Kidney epithelial cell (primary cell): ENCODE results near the gene KIF9. TPM values are rescaled to one million over a fixed set of nuclear protein-coding genes. Genes with fewer than 3 reads are reported as not detected.

Source experiments
- DNase-seq: peaks from one replicate; pipeline ENCODE4 v3.0.0-alpha.2; 2010; ENCODE audit warnings: low read depth
- H3K27me3 ChIP-seq: 2 replicates; pipeline ENCODE4 v1.6.0; 2011; ENCODE audit warnings: low read length; ENCODE audit not compliant: control insufficient read depth, insufficient read depth
- H3K36me3 ChIP-seq: 2 replicates; pipeline ENCODE4 v1.5.1; 2011; ENCODE audit warnings: low read length; ENCODE audit not compliant: control insufficient read depth, insufficient read depth
- H3K4me3 ChIP-seq: 2 replicates; pipeline ENCODE4 v1.5.1; 2011; ENCODE audit warnings: low read depth, mild to moderate bottlenecking, control low read depth, low read length
- CTCF ChIP-seq: IDR thresholded peaks from 2 replicates; pipeline ENCODE4 v1.5.1; 2011; ENCODE audit warnings: mild to moderate bottlenecking, moderate library complexity, low read length, control low read depth, inconsistent platforms; ENCODE audit not compliant: insufficient read depth, poor library complexity, severe bottlenecking
- total RNA-seq: library from RNA; depleted of rRNA; stranded (reverse); fragments of >200 nt; gene quantifications from 2 replicates; pipeline ENCODE4 v1.2.3, GENCODE V29; 2015

The KIF9 gene
- total RNA-seq, 1 donor from 2014 or later: 14.5 TPM

- no peaks in the 10 kb centered on the region for H3K36me3 ChIP-seq
- TF ChIP-seq CTCF: no peak
- DNase-seq: no peak
Observed at GRCh38 chr3:47247131-47248064, 35.2 kb downstream of the KIF9 start.

GRCh38 chr3:47245271-47245670 is 37.3 kb downstream of the KIF9 start:
- H3K36me3 ChIP-seq: no peaks in the 10 kb centered on the region
- H3K27me3 ChIP-seq: no peaks in the 10 kb centered on the region
- H3K4me3 ChIP-seq: no peak overlapping the region
- DNase-seq: no peak
- TF ChIP-seq CTCF: no peak

More at GRCh38 chr3:47247131-47248064, 35.2 kb downstream of the KIF9 start:
- Histone ChIP-seq H3K27me3 (no peaks in the 10 kb centered on the region), H3K4me3 (no peak overlapping the region)

GRCh38 chr3:47244531-47245100 is 38.0 kb downstream of the KIF9 start:
- no peak overlapping the region for H3K4me3 ChIP-seq
- TF ChIP-seq CTCF: no peak
- no peaks in the 10 kb centered on the region for H3K27me3 ChIP-seq
- no peaks in the 10 kb centered on the region for H3K36me3 ChIP-seq
- no peak for DNase-seq

GRCh38 chr3:47243419-47244147 is 39.0 kb downstream of the KIF9 start:
- Histone ChIP-seq H3K4me3 (no peak overlapping the region), H3K36me3 (no peaks in the 10 kb centered on the region), H3K27me3 (no peaks in the 10 kb centered on the region)
- DNase-seq: no peak
- TF ChIP-seq CTCF: no peak

- H3K36me3 ChIP-seq: no peaks in the 10 kb centered on the region
- no peaks in the 10 kb centered on the region for H3K27me3 ChIP-seq
- DNase-seq: no peak
- no peak overlapping the region for H3K4me3 ChIP-seq
- no peak for TF ChIP-seq CTCF
Observed at GRCh38 chr3:47239929-47240328, 42.7 kb downstream of the KIF9 start.
